Pons (tissue), 1 donor: Measurements from ENCODE around the gene STAT3.

ENCODE experiments used
- DNase-seq: peaks from one replicate; pipeline ENCODE4 v3.0.0-alpha.2; 2016; ENCODE audit warnings: low spot score

Gene STAT3

GRCh38 chr17:42296012-42296411, 92.2 kb downstream of the STAT3 start:
- no peak for DNase-seq

DNA sequence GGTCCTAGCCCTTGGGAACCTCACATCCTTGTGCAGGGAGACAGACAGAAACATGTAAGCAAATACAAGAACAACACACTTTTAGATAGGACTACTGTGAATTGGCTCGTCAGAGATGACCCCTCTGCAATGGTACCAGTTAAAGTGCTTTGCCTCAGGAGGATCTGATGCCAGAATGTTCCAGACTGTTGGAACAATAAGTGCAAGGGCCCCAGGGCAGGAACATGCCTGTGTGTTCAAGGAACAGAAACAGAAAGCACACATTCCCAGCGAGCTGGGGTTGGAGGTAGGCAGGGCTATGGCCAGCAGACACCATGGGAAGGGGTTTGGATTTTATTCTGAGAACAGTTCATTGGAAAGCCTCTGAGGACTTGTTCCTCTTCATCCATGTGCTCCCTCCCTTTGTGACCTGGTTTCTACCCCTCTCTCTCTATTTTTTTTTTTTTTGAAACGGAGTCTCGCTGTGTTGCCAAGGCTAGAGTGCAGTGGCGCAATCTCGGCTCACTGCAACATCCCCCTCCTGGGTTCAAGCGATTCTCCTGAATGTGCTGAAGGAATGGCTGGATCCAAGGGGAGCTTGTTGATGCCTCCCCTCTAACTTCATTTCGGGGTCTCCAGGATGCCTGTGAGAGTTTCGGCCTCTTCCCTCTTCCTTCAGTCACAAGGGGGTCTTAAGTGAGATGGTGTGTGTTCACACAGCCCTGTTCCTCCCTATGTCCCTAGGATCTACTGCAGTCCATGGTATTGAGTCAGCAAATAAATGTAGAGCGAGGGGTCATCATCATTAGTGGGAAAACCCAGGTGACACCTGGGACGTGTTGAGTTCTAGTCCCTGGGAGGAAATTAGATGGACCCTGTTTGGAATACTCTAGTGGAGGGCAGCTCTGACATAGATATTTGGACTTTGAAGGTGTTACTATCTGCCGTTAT, 93.5 kb downstream of the STAT3 start:
- no peak for DNase-seq

- DNase-seq: no peak
Measured at GRCh38 chr17:42291129-42291528, 97.1 kb downstream of the STAT3 start.

DNA sequence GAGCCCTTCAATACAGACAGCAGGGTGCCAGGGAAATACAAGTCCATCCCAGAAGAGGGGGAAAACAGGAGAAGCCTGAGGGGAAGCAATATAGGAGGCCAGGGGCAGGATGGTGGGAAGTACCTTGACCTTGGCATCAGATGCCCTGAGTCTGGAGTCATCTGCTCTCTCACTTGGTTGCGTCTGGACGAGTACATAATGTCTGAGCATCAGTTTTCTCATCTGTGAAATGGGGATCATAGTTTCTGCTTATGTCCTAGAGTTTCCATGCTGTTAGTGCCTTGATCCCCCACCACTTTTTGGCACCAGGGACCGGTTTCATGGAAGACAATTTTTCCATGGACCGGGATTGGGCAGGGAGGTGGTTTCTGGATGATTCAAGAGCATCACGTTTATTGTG, 97.7 kb downstream of the STAT3 start:
- DNase-seq: no peak

DNA sequence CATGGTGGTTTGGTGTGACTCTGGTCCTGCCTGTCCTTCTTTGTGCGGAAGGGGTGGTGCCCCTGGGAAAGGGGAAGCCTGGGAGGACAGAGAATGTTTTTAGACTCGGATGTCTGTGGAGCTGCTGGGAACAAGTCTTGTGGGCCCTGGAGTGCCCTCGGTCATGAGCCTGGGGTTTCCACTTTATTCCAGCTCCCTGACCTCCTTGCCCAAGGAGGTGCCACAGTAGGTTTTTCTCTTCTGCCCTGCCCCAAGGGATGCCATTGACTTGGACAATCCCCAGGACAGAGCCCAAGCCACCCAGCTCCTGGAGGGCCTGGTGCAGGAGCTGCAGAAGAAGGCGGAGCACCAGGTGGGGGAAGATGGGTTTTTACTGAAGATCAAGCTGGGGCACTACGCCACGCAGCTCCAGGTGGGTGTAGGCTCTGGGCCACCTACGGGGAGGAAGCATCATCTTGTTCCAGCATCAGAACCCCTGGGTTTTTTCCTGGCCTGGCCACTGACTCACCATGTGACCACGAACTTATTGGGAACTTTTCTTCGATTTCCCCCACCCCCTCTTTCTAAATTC, 98.5 kb downstream of the STAT3 start:
- no peak for DNase-seq

DNA sequence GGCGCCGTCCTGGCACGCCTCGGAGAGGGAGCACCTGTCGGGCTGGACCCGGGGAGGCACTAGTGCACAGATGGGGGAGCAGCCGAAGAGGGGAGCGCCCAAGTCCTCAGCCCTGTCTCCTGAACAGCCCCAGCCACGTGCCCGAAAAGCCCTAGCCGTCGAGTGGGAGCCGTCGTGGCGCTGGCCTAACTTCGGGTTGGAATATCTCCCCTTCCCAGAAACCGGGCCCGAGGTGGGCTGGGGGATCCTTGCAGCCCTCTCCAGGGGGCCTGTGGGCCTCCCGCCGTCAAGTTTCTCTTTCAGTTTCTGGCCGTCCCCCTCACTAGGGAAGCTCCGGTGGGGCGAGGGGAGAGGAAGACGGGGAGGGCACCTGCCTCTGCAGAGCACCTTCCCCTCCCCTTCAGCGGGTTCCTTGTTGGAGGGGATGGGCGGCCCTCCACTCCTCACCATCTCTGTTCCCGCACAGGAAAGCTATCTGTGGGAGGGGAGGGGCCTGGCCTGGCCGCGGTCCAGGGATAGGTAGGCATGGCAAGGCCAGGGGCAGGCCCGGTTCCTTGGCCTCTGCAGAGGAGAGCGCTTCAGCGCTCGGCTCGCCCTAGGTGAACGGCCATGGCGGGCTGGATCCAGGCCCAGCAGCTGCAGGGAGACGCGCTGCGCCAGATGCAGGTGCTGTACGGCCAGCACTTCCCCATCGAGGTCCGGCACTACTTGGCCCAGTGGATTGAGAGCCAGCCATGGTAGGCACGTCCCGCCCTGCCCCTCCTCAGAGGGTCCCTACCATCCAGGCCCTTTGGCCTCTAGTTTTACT, 99.2 kb downstream of the STAT3 start:
- no peak for DNase-seq

- peak; percentile 54 for DNase-seq
Measured at GRCh38 chr17:42287977-42288802, 100.1 kb downstream of the STAT3 start, which contains the start of gene STAT5A. STAT5A (plus strand) TSS chr17:42288498; CDS start chr17:42289412, 914 bp downstream.

DNA sequence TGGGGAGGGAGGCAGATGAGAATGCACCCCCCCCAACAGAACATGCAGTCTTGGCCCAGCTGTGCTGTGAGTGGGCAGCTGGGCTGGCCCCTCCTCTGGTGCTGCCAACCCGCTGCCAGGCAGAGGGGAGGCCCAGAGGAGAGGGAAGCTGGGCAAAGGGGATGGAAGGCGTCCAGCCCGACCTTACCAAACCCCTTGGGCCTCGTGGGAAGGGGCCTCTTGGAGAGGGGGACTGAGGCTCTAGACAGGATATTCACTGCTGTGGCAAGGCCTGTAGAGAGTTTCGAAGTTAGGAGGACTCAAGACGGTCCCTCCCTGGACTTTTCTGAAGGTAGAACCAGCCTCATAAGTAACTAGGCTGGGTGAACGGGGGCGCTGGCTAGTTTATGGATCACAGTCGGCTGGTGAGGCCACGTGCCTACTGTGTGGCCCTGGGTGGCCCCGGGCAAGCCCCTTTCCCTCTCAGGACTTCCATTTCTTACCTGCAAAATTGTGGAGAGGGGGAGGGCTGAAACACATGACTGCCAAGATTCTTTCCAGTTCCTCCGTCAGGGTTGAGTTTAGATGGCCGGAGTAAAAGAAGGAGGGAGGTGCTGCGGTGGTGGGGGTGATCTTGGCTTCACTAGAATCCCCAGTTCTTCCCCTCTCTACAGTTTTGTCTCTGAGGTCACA, 100.8 kb downstream of the STAT3 start:
- DNase-seq: peak; percentile 72

- DNase-seq: peak; percentile 53
Measured at GRCh38 chr17:42286411-42287221, 101.6 kb downstream of the STAT3 start.

GRCh38 chr17:42285346-42286050, 102.7 kb downstream of the STAT3 start:
- DNase-seq: no peak

- no peak for DNase-seq
Measured at GRCh38 chr17:42284566-42284965, 103.7 kb downstream of the STAT3 start.

GRCh38 chr17:42284024-42284369, 104.2 kb downstream of the STAT3 start:
- no peak for DNase-seq

DNA sequence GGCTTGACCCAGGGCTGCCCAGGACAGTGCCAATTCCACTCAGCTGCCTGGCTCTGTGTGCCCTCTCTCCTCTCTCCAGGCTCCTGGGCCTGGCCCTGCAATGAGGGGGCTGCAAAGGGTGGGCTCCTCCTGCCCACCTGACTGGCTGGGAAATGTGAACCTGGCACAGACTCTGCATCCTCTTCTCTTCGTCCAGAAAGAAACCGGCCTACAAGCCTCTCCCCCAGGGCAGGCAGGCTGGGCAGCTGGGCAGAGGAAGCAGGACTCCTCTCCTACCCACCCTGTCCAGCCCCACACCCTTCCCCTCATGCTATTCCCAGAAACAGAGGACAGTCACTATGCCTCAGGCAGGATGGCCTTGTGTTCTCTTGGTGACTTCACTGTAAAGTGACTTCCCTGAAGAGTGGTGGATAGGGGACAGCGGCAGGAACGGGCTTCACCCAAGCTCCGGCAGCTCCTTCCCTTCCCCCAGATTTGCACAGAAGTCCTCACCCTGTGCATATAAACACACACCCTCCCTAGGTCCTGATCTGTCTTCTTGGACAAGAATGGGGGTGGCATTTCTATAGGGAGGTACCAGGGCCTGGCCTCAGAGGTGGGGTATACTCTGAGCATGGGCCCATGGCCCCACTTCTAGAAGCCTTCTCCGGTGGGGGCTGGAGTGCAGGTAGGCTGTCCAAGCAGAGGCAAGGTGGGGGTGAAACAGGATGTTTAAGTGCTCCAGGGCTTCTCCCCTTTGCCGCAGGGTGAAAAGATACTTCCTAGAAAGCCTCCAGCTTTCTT, 104.8 kb downstream of the STAT3 start:
- no peak for DNase-seq

- DNase-seq: no peak
Measured at GRCh38 chr17:42282478-42283080, 105.7 kb downstream of the STAT3 start.

DNA sequence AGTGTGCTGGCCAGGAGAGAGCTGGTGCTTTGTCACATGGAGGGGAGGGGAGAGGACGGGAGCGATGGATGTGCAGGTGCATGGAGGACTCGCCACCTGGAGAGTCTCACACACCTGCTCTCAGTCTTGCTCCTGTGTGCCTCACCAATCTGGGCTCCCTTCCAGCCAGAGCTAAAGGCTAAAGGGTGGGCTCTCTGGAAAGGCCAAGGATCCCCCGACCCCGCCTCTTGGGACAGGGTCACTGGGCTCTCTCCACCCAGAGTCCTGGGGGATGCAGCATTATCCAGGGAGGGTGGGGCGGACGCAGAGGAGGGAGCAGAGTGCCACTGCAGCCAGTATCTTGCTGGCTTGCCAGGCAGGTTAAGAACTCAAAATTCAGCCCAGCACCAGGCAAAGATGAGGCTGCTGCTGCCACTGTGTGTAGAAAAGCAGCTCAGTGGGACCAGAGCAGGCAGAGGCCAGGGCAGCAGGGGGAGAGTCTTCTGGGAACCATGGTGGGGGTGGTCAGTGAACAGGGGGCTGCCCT, 106.6 kb downstream of the STAT3 start:
- no peak for DNase-seq

- no peak for DNase-seq
Measured at GRCh38 chr17:42279776-42280630, 108.2 kb downstream of the STAT3 start.

GRCh38 chr17:42277342-42277712, 110.9 kb downstream of the STAT3 start:
- no peak for DNase-seq
